HepG2 (cell line): ENCODE data around the gene KCND2. TPM values are rescaled to one million over a fixed set of nuclear protein-coding genes. Genes with fewer than 3 reads are reported as not detected.

Experiments used
- ATAC-seq: fragments of 200-7000 bp; cut with Tn5 transposase; 3 replicates; pipeline ENCODE4 v1.9.1; 2020; ENCODE audit warnings: mild to moderate bottlenecking, moderate library complexity
- BruUV-seq: library from RNA; stranded (reverse); fragments of 400-500 nt; replicated peaks from 2 replicates; lab custom pipeline; 2021; lab: Mats Ljungman, UMichigan
- CTCF ChIA-PET: fragments of 300-600 bp; formaldehyde crosslinking; extraction: SDS; loops from one replicate; lab custom pipeline; 2021; ENCODE audit warnings: low total read pairs, inconsistent platforms, low intra/inter-chr PET ratio; lab: Yijun Ruan, JAX
- POLR2A ChIA-PET: fragments of 350-600 bp; sonication (Branson Sonifier 250); formaldehyde crosslinking; loops from one replicate; lab custom pipeline; 2020; ENCODE audit warnings: antibody characterized with exemption, inconsistent platforms; lab: Yijun Ruan, JAX
- DNase-seq: peaks from one replicate; pipeline ENCODE4 v3.0.0-alpha.2; 2015; ENCODE audit warnings: low spot score
- FAIRE-seq: peaks from 3 replicates; lab custom pipeline; 2011; peaks lifted over from hg19 to GRCh38; lab: Jason Lieb, UNC
- H2AFZ ChIP-seq: one replicate; pipeline ENCODE4 v1.6.1; 2011; ENCODE audit warnings: low read length, inconsistent platforms
- H3K27ac ChIP-seq: fragments of 300-600 bp; 3 replicates; pipeline ENCODE4 v1.8.0; 2011; ENCODE audit warnings: mixed run types, mild to moderate bottlenecking, mixed read lengths, low read length, inconsistent platforms; ENCODE audit not compliant: insufficient read depth; ENCODE audit errors: extremely low read length
- H3K27me3 ChIP-seq, 2 experiments: fragments of 200-600 bp in 1 of 2; 2 replicates in 1 of 2; 3 replicates in 1 of 2; pipeline versions ENCODE4 v1.6.0 to v1.8.0; 2011; ENCODE audit warnings: low read length in 2 of 2, mild to moderate bottlenecking in 2 of 2, moderate library complexity in 2 of 2, inconsistent platforms in 1 of 2; ENCODE audit not compliant: insufficient read depth in 2 of 2, control insufficient read depth in 1 of 2
- H3K36me3 ChIP-seq, 2 experiments: fragments of 200-600 bp in 1 of 2; replicated peaks in 1 of 2; 2 replicates in 1 of 2; 3 replicates in 1 of 2; pipeline versions ENCODE4 v1.5.1 to v1.8.0; 2011; ENCODE audit warnings: low read length in 2 of 2, inconsistent platforms in 1 of 2; ENCODE audit not compliant: insufficient read depth in 2 of 2, control insufficient read depth in 1 of 2
- H3K4me1 ChIP-seq: 2 replicates; pipeline ENCODE4 v1.5.1; 2012; ENCODE audit warnings: low read length, inconsistent platforms; ENCODE audit not compliant: insufficient read depth
- H3K4me2 ChIP-seq: 2 replicates; pipeline ENCODE4 v1.6.0; 2011; ENCODE audit warnings: low read depth, low read length, inconsistent platforms
- H3K4me3 ChIP-seq, 3 experiments: fragments of 200-600 bp in 1 of 3; sonication (generic), shearing (Covaris generic) in 1 of 3; replicated peaks in 1 of 3; 2 replicates each; pipeline ENCODE4 v1.5.1; 2011 to 2016; ENCODE audit warnings: low read length in 3 of 3, inconsistent platforms in 2 of 3, low read depth in 2 of 3, mild to moderate bottlenecking in 2 of 3, control low read depth in 1 of 3, mixed read lengths in 1 of 3; ENCODE audit not compliant: insufficient read depth in 1 of 3
- H3K79me2 ChIP-seq: one replicate; pipeline ENCODE4 v1.6.1; 2011; ENCODE audit warnings: low read length, inconsistent platforms; ENCODE audit not compliant: insufficient read depth
- H3K9ac ChIP-seq: 2 replicates; pipeline ENCODE4 v1.6.0; 2011; ENCODE audit warnings: mild to moderate bottlenecking, low read depth, low read length, inconsistent platforms; ENCODE audit not compliant: insufficient read depth
- H3K9me3 ChIP-seq: 2 replicates; pipeline ENCODE4 v1.5.1; 2012; ENCODE audit warnings: mild to moderate bottlenecking, low read length
- H4K20me1 ChIP-seq: 2 replicates; pipeline ENCODE4 v1.6.0; 2011; ENCODE audit warnings: inconsistent platforms, mild to moderate bottlenecking, low read length, moderate library complexity; ENCODE audit not compliant: insufficient read depth
- ATF7 ChIP-seq, 2 experiments: fragments of 450-650 bp in 1 of 2; sonication (generic) in 1 of 2; formaldehyde crosslinking in 1 of 2; IDR thresholded peaks; 2 replicates each; pipeline versions ENCODE4 v1.4.0 to v1.6.1; 2016 to 2020; ENCODE audit warnings: antibody characterized with exemption in 1 of 2, mild to moderate bottlenecking in 1 of 2, missing genetic modification reagents in 1 of 2
- KDM3A ChIP-seq: IDR thresholded peaks from 2 replicates; pipeline ENCODE4 v1.6.1; 2018; ENCODE audit warnings: low read depth, missing compliant biosample characterization
- KDM4B ChIP-seq: sonication (generic); formaldehyde crosslinking; IDR thresholded peaks from 2 replicates; pipeline ENCODE4 v1.4.0; 2020; ENCODE audit warnings: missing genetic modification reagents
- MTF1 ChIP-seq: sonication (generic); formaldehyde crosslinking; IDR thresholded peaks from 2 replicates; pipeline ENCODE4 v1.5.0; 2020; ENCODE audit warnings: missing genetic modification reagents
- ZNF17 ChIP-seq: sonication (generic); formaldehyde crosslinking; IDR thresholded peaks from 2 replicates; pipeline ENCODE4 v1.5.0; 2020; ENCODE audit warnings: mild to moderate bottlenecking, missing genetic modification reagents
- ZNF335 ChIP-seq: sonication (generic); formaldehyde crosslinking; IDR thresholded peaks from 2 replicates; pipeline ENCODE4 v1.4.0; 2020; ENCODE audit warnings: missing genetic modification reagents
- WGBS: methylation state at CpG from one replicate; pipeline ENCODE4 v1.1.6; 2017; ENCODE audit warnings: low lambda C conversion rate; 5-methylcytosine and 5-hydroxymethylcytosine counted together
- in situ Hi-C: cut with HindIII; loops from 2 replicates; pipeline ENCODE4 v1.10.0; 2017; ENCODE audit warnings: low pct_unique_long_range_greater_than_20kb; ENCODE audit not compliant: extremely low pct_ligation_motif_present
- intact Hi-C: fragments of 100-400 bp; cut with micrococcal nuclease; formaldehyde crosslinking; loops from one replicate; pipeline ENCODE4 v1.10.0; 2022; ENCODE audit not compliant: unreplicated experiment
- polyA plus RNA-seq, 8 experiments: library from polyadenylated mRNA; depleted of rRNA in 3 of 8; stranded (reverse) in 7 of 8; unstranded in 1 of 8; fragments of >200 nt; fragmentation: Illumina TruSeq in 4 of 8; extraction: Trizol in 4 of 8; gene quantifications; 2 replicates each; pipeline versions ENCODE4 v1.2.1 to v1.2.3, GENCODE V29; 2011 to 2016; ENCODE audit warnings: low read depth in 4 of 8, missing spikeins in 1 of 8, mixed read lengths in 1 of 8; ENCODE audit not compliant: insufficient read depth in 1 of 8
- total RNA-seq, 5 experiments: library from RNA; depleted of rRNA; stranded (reverse); fragments of >200 nt; fragmentation: Illumina TruSeq; extraction: Trizol; gene quantifications; 2 replicates each; pipeline ENCODE4 v1.2.3, GENCODE V29; 2016; ENCODE audit warnings: low read depth in 1 of 5
- TF ChIP-seq, protein P1 (sequence below): sonication (generic); formaldehyde crosslinking; IDR thresholded peaks from 2 replicates; pipeline ENCODE4 v1.5.0; 2020; ENCODE audit warnings: mild to moderate bottlenecking, missing genetic modification reagents, borderline replicate concordance
- TF ChIP-seq, protein P2 (sequence below): sonication (generic); formaldehyde crosslinking; IDR thresholded peaks from 2 replicates; pipeline ENCODE4 v1.4.0; 2020; ENCODE audit warnings: missing genetic modification reagents
- TF ChIP-seq, protein P3 (sequence below): sonication (generic); formaldehyde crosslinking; IDR thresholded peaks from 2 replicates; pipeline ENCODE4 v1.9.0; 2021; ENCODE audit warnings: missing genetic modification reagents, mild to moderate bottlenecking, borderline replicate concordance
- TF ChIP-seq, protein P4 (sequence below): sonication (generic); formaldehyde crosslinking; IDR thresholded peaks from 2 replicates; pipeline ENCODE4 v1.5.0; 2020; ENCODE audit warnings: mild to moderate bottlenecking, missing genetic modification reagents
- TF ChIP-seq, protein P5 (sequence below): sonication (generic); IDR thresholded peaks from 2 replicates; pipeline ENCODE4 v1.6.1; 2016; ENCODE audit warnings: low read depth, borderline replicate concordance

KCND2 gene
- total and polyA plus RNA-seq, 2 of the 13 experiments (the other 11 are each of a cell fraction or from before 2014, with no cell fraction given): not detected

DNA sequence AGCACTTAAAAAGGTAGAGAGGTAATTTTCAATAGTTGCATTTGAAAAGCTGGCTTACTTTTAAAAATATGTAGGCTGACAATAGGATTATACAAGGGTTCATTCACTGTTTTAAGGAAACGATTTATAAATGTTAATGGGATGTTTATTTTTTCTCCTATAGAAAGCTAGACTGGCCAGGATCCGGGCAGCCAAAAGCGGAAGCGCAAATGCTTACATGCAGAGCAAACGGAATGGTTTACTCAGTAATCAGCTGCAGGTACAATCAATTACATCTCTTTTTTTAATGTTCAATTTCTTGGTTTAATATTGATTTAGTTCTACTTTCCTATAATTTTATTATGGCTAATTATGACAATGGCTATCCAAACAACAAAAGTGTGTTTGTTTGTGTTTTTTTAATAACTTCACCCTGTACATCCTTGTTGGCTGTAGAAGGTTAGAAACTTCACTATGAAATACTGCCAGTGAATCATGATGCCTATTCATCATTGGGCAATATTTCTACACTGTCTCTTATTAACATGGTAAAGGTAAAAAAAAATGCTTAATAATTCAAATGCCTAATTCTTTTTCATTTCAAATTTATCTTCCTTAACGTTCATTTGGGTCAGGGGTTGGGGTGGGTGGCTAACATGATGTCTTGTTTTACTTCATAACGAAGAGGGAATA is 468.5 kb downstream of the KCND2 start:
- 14% methylated on average over 7 of the region's 7 CpGs for WGBS
- no peak for ATAC-seq
- Histone ChIP-seq H4K20me1 (no peaks in the 10 kb centered on the region), H3K27ac (no peak overlapping the region), H2AFZ (no peak overlapping the region), H3K4me3 (no peak overlapping the region), H3K4me2 (no peak overlapping the region), H3K4me1 (no peaks in the 10 kb centered on the region), H3K9me3 (no peaks in the 10 kb centered on the region), H3K9ac (no peak overlapping the region), H3K79me2 (no peaks in the 10 kb centered on the region), H3K36me3 (no peaks in the 10 kb centered on the region), H3K27me3 (no peaks in the 10 kb centered on the region)
- intact Hi-C loops: no loop called here
- DNase-seq: no peak
- ChIA-PET POLR2A (no interaction called here), CTCF (no interaction called here)
- no peak for FAIRE-seq
- in situ Hi-C loops: no loop called here
- no TSS peak for BruUV-seq
- TF ChIP-seq ATF7 (IDR thresholded peaks at IDR 0.05) (no peak), ATF7 (CRISPR knock-in tag; IDR thresholded peaks at IDR 0.05) (no peak), ZNF335 (CRISPR knock-in tag) (no peak), KDM3A (CRISPR knock-in tag) (no peak), MTF1 (no peak), KDM4B (CRISPR knock-in tag) (no peak), ZNF17 (no peak)
- TF ChIP-seq, protein P1, sequence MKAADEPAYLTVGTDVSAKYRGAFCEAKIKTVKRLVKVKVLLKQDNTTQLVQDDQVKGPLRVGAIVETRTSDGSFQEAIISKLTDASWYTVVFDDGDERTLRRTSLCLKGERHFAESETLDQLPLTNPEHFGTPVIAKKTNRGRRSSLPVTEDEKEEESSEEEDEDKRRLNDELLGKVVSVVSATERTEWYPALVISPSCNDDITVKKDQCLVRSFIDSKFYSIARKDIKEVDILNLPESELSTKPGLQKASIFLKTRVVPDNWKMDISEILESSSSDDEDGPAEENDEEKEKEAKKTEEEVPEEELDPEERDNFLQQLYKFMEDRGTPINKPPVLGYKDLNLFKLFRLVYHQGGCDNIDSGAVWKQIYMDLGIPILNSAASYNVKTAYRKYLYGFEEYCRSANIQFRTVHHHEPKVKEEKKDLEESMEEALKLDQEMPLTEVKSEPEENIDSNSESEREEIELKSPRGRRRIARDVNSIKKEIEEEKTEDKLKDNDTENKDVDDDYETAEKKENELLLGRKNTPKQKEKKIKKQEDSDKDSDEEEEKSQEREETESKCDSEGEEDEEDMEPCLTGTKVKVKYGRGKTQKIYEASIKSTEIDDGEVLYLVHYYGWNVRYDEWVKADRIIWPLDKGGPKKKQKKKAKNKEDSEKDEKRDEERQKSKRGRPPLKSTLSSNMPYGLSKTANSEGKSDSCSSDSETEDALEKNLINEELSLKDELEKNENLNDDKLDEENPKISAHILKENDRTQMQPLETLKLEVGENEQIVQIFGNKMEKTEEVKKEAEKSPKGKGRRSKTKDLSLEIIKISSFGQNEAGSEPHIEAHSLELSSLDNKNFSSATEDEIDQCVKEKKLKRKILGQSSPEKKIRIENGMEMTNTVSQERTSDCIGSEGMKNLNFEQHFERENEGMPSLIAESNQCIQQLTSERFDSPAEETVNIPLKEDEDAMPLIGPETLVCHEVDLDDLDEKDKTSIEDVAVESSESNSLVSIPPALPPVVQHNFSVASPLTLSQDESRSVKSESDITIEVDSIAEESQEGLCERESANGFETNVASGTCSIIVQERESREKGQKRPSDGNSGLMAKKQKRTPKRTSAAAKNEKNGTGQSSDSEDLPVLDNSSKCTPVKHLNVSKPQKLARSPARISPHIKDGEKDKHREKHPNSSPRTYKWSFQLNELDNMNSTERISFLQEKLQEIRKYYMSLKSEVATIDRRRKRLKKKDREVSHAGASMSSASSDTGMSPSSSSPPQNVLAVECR (CRISPR knock-in tag): no peak
- TF ChIP-seq, protein P2, sequence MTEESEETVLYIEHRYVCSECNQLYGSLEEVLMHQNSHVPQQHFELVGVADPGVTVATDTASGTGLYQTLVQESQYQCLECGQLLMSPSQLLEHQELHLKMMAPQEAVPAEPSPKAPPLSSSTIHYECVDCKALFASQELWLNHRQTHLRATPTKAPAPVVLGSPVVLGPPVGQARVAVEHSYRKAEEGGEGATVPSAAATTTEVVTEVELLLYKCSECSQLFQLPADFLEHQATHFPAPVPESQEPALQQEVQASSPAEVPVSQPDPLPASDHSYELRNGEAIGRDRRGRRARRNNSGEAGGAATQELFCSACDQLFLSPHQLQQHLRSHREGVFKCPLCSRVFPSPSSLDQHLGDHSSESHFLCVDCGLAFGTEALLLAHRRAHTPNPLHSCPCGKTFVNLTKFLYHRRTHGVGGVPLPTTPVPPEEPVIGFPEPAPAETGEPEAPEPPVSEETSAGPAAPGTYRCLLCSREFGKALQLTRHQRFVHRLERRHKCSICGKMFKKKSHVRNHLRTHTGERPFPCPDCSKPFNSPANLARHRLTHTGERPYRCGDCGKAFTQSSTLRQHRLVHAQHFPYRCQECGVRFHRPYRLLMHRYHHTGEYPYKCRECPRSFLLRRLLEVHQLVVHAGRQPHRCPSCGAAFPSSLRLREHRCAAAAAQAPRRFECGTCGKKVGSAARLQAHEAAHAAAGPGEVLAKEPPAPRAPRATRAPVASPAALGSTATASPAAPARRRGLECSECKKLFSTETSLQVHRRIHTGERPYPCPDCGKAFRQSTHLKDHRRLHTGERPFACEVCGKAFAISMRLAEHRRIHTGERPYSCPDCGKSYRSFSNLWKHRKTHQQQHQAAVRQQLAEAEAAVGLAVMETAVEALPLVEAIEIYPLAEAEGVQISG: no peak
- TF ChIP-seq, protein P3, sequence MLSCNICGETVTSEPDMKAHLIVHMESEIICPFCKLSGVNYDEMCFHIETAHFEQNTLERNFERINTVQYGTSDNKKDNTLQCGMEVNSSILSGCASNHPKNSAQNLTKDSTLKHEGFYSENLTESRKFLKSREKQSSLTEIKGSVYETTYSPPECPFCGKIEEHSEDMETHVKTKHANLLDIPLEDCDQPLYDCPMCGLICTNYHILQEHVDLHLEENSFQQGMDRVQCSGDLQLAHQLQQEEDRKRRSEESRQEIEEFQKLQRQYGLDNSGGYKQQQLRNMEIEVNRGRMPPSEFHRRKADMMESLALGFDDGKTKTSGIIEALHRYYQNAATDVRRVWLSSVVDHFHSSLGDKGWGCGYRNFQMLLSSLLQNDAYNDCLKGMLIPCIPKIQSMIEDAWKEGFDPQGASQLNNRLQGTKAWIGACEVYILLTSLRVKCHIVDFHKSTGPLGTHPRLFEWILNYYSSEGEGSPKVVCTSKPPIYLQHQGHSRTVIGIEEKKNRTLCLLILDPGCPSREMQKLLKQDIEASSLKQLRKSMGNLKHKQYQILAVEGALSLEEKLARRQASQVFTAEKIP (CRISPR knock-in tag): no peak
- TF ChIP-seq, protein P4, sequence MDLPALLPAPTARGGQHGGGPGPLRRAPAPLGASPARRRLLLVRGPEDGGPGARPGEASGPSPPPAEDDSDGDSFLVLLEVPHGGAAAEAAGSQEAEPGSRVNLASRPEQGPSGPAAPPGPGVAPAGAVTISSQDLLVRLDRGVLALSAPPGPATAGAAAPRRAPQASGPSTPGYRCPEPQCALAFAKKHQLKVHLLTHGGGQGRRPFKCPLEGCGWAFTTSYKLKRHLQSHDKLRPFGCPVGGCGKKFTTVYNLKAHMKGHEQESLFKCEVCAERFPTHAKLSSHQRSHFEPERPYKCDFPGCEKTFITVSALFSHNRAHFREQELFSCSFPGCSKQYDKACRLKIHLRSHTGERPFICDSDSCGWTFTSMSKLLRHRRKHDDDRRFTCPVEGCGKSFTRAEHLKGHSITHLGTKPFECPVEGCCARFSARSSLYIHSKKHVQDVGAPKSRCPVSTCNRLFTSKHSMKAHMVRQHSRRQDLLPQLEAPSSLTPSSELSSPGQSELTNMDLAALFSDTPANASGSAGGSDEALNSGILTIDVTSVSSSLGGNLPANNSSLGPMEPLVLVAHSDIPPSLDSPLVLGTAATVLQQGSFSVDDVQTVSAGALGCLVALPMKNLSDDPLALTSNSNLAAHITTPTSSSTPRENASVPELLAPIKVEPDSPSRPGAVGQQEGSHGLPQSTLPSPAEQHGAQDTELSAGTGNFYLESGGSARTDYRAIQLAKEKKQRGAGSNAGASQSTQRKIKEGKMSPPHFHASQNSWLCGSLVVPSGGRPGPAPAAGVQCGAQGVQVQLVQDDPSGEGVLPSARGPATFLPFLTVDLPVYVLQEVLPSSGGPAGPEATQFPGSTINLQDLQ (CRISPR knock-in tag): no peak
- TF ChIP-seq, protein P5, sequence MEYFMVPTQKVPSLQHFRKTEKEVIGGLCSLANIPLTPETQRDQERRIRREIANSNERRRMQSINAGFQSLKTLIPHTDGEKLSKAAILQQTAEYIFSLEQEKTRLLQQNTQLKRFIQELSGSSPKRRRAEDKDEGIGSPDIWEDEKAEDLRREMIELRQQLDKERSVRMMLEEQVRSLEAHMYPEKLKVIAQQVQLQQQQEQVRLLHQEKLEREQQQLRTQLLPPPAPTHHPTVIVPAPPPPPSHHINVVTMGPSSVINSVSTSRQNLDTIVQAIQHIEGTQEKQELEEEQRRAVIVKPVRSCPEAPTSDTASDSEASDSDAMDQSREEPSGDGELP: no peak
